HepG2 (cell line): ENCODE results near the gene PLEKHG2. TPM values are rescaled to one million over a fixed set of nuclear protein-coding genes. Genes with fewer than 3 reads are reported as not detected.
A peak's percentile ranks its signal among the peaks of the same experiment; 100 is the strongest.

Source experiments
- ASH2L ChIP-seq: fragments of 300-600, 200-600 bp; sonication (generic); IDR thresholded peaks from 2 replicates; pipeline ENCODE4 v1.7.0; 2017; ENCODE audit warnings: low read depth, mild to moderate bottlenecking, moderate library complexity, mixed read lengths, low read length; ENCODE audit not compliant: insufficient read length
- BCLAF1 ChIP-seq: fragments of 450-650 bp; IDR thresholded peaks from 2 replicates; pipeline ENCODE4 v1.6.1; 2017; ENCODE audit warnings: mild to moderate bottlenecking
- CREB1 ChIP-seq, 2 experiments: fragments of 450-650 bp in 1 of 2; IDR thresholded peaks; 2 replicates each; pipeline ENCODE4 v1.6.1; 2016 to 2017; ENCODE audit warnings: control low read depth in 1 of 2, mild to moderate bottlenecking in 1 of 2, missing compliant biosample characterization in 1 of 2, missing genetic modification characterization in 1 of 2
- EP300 ChIP-seq, 3 experiments: sonication (generic) in 1 of 3; formaldehyde crosslinking in 1 of 3; IDR thresholded peaks; 2 replicates each; pipeline versions ENCODE4 v1.5.1 to v1.6.1; 2011 to 2020; ENCODE audit warnings: low read depth in 2 of 3, low read length in 2 of 3, borderline replicate concordance in 1 of 3, improper control_type of control experiment in 1 of 3, mild to moderate bottlenecking in 1 of 3, missing genetic modification reagents in 1 of 3, moderate library complexity in 1 of 3
- MAX ChIP-seq: IDR thresholded peaks from 2 replicates; pipeline ENCODE4 v1.6.1; 2012; ENCODE audit warnings: inconsistent platforms
- NCOA2 ChIP-seq: sonication (generic); formaldehyde crosslinking; IDR thresholded peaks from 2 replicates; pipeline ENCODE4 v1.8.0; 2022; ENCODE audit warnings: inconsistent platforms
- SNAPC5 ChIP-seq: sonication (generic); formaldehyde crosslinking; IDR thresholded peaks from 2 replicates; pipeline ENCODE4 v1.8.1; 2023; ENCODE audit warnings: mild to moderate bottlenecking, missing genetic modification reagents, borderline replicate concordance
- TRAFD1 ChIP-seq: sonication (generic); formaldehyde crosslinking; IDR thresholded peaks from 2 replicates; pipeline ENCODE4 v1.5.1; 2020; ENCODE audit warnings: missing genetic modification reagents, mild to moderate bottlenecking, borderline replicate concordance
- U2AF1 ChIP-seq: fragments of 200-400 bp; formaldehyde crosslinking; optimal IDR thresholded peaks from 2 replicates; pipeline ENCODE3; 2017; ENCODE audit warnings: mild to moderate bottlenecking, low read depth, low read length
- ZBTB46 ChIP-seq: sonication (generic); formaldehyde crosslinking; IDR thresholded peaks from 2 replicates; pipeline ENCODE4 v1.4.0; 2020; ENCODE audit warnings: mild to moderate bottlenecking, missing genetic modification reagents, borderline replicate concordance
- ZNF274 ChIP-seq: sonication (generic); formaldehyde crosslinking; IDR thresholded peaks from 2 replicates; pipeline ENCODE4 v1.5.1; 2020; ENCODE audit warnings: mild to moderate bottlenecking, missing genetic modification reagents
- ZNF292 ChIP-seq: sonication (generic); formaldehyde crosslinking; IDR thresholded peaks from 2 replicates; pipeline ENCODE4 v1.8.1; 2022; ENCODE audit warnings: mild to moderate bottlenecking, low read depth, missing genetic modification reagents, borderline replicate concordance
- ZNF337 ChIP-seq: sonication (generic); formaldehyde crosslinking; IDR thresholded peaks from 2 replicates; pipeline ENCODE4 v1.5.1; 2020; ENCODE audit warnings: missing genetic modification reagents, low read depth, mild to moderate bottlenecking, borderline replicate concordance
- ZNF33B ChIP-seq: sonication (generic); formaldehyde crosslinking; IDR thresholded peaks from 2 replicates; pipeline ENCODE4 v1.5.1; 2020; ENCODE audit warnings: mild to moderate bottlenecking, missing genetic modification reagents
- ZNF468 ChIP-seq: sonication (generic); formaldehyde crosslinking; IDR thresholded peaks from 2 replicates; pipeline ENCODE4 v1.8.0; 2022; ENCODE audit warnings: mild to moderate bottlenecking, moderate library complexity, missing genetic modification reagents
- ZNF605 ChIP-seq: sonication (generic); formaldehyde crosslinking; IDR thresholded peaks from 2 replicates; pipeline ENCODE4 v1.8.0; 2022; ENCODE audit warnings: mild to moderate bottlenecking, missing genetic modification reagents
- ZNF788 ChIP-seq: sonication (generic); formaldehyde crosslinking; IDR thresholded peaks from 2 replicates; pipeline ENCODE4 v1.5.0; 2020; ENCODE audit warnings: mild to moderate bottlenecking, missing genetic modification reagents, borderline replicate concordance
- ZNF850 ChIP-seq: sonication (generic); formaldehyde crosslinking; conservative IDR thresholded peaks from 2 replicates; pipeline ENCODE4 v1.9.0; 2021; ENCODE audit warnings: mild to moderate bottlenecking, missing genetic modification reagents
- ZSCAN5A ChIP-seq: sonication (generic); formaldehyde crosslinking; IDR thresholded peaks from 2 replicates; pipeline ENCODE4 v1.8.0; 2022; ENCODE audit warnings: mild to moderate bottlenecking, missing genetic modification reagents, borderline replicate concordance
- polyA plus RNA-seq, 8 experiments: library from polyadenylated mRNA; depleted of rRNA in 3 of 8; stranded (reverse) in 7 of 8; unstranded in 1 of 8; fragments of >200 nt; fragmentation: Illumina TruSeq in 4 of 8; extraction: Trizol in 4 of 8; gene quantifications; 2 replicates each; pipeline versions ENCODE4 v1.2.1 to v1.2.3, GENCODE V29; 2011 to 2016; ENCODE audit warnings: low read depth in 4 of 8, missing spikeins in 1 of 8, mixed read lengths in 1 of 8; ENCODE audit not compliant: insufficient read depth in 1 of 8
- total RNA-seq, 5 experiments: library from RNA; depleted of rRNA; stranded (reverse); fragments of >200 nt; fragmentation: Illumina TruSeq; extraction: Trizol; gene quantifications; 2 replicates each; pipeline ENCODE4 v1.2.3, GENCODE V29; 2016; ENCODE audit warnings: low read depth in 1 of 5

The PLEKHG2 gene
- total and polyA plus RNA-seq, 2 of the 13 experiments (the other 11 are each of a cell fraction or from before 2014, with no cell fraction given) = 3.6 to 6.8 TPM

- no peak for TF ChIP-seq ZSCAN5A (CRISPR knock-in tag)
- no peak for TF ChIP-seq CREB1 (IDR thresholded peaks at IDR 0.05)
- no peak for TF ChIP-seq CREB1 (CRISPR knock-in tag; IDR thresholded peaks at IDR 0.05)
- no peak for TF ChIP-seq NCOA2 (CRISPR knock-in tag)
- no peak for TF ChIP-seq TRAFD1 (CRISPR knock-in tag)
- TF ChIP-seq ZNF292 = no peak
- no peak for TF ChIP-seq ASH2L
- no peak for TF ChIP-seq ZNF605
- no peak for TF ChIP-seq ZNF337 (CRISPR knock-in tag)
- no peak for TF ChIP-seq ZNF468 (CRISPR knock-in tag)
- no peak for TF ChIP-seq MAX
- TF ChIP-seq BCLAF1 = no peak
- no peak for TF ChIP-seq ZNF788 (CRISPR knock-in tag)
- TF ChIP-seq ZNF274 (CRISPR knock-in tag) = no peak
- TF ChIP-seq EP300 (IDR thresholded peaks at IDR 0.05; ENCODE audit: low read depth in 2 of 2, low read length in 2 of 2) = no peak
- 0 out of 2 replicates have a peak, but pooled peaks have one; percentile 19 for TF ChIP-seq EP300 (CRISPR knock-in tag; IDR thresholded peaks at IDR 0.05; ENCODE audit: borderline replicate concordance)
- no peak for TF ChIP-seq SNAPC5 (CRISPR knock-in tag)
- TF ChIP-seq ZBTB46 (CRISPR knock-in tag) = no peak
- TF ChIP-seq ZNF850 = no peak
- no peak for TF ChIP-seq ZNF33B (CRISPR knock-in tag)
- TF ChIP-seq U2AF1 = no peak
Measured at GRCh38 chr19:39402346-39403300, 9.8 kb upstream of the PLEKHG2 start (continued).
